OCI-LY7 (cell line): ENCODE results near the gene CNPY1. TPM values are rescaled to one million over a fixed set of nuclear protein-coding genes. Genes with fewer than 3 reads are reported as not detected.

Source experiments
- BruUV-seq: library from RNA; stranded (reverse); fragments of 400-500 nt; replicated peaks from 2 replicates; lab custom pipeline; 2021; lab: Mats Ljungman, UMichigan
- CTCF ChIA-PET: fragments of 300-600 bp; sonication (Branson Sonifier 250); formaldehyde crosslinking; loops from one replicate; lab custom pipeline; 2022; ENCODE audit warnings: antibody characterized with exemption; ENCODE audit not compliant: unreplicated experiment; lab: Charles Lee
- POLR2A ChIA-PET: fragments of 300-600 bp; sonication (Branson Sonifier 250); formaldehyde crosslinking; loops from one replicate; lab custom pipeline; 2022; ENCODE audit warnings: antibody characterized with exemption; lab: Charles Lee
- DNase-seq: peaks from one replicate; pipeline ENCODE4 v3.0.0-alpha.2; 2015; ENCODE audit warnings: low spot score
- H2AFZ ChIP-seq: fragments of 200-600 bp; sonication (generic), shearing (Covaris generic); 2 replicates; pipeline ENCODE4 v1.6.1; 2014; ENCODE audit warnings: mild to moderate bottlenecking, antibody characterized with exemption, low read length, moderate library complexity
- H3K27ac ChIP-seq: fragments of 200-600 bp; sonication (generic); 2 replicates; pipeline ENCODE4 v1.5.1; 2014; ENCODE audit warnings: mixed run types, low read depth, mild to moderate bottlenecking, moderate library complexity, low read length, inconsistent platforms; ENCODE audit not compliant: poor library complexity, severe bottlenecking
- H3K36me3 ChIP-seq: fragments of 200-600 bp; sonication (generic); 2 replicates; pipeline ENCODE4 v1.6.1; 2014; ENCODE audit warnings: mild to moderate bottlenecking, antibody characterized with exemption, low read length, moderate library complexity, mixed read lengths; ENCODE audit not compliant: insufficient read depth
- H3K4me1 ChIP-seq: fragments of 200-600 bp; sonication (generic); 2 replicates; pipeline ENCODE4 v1.5.1; 2014; ENCODE audit warnings: mild to moderate bottlenecking, low read length; ENCODE audit not compliant: insufficient read depth, poor library complexity, severe bottlenecking
- H3K4me2 ChIP-seq: fragments of 200-600 bp; sonication (generic); 2 replicates; pipeline ENCODE4 v1.6.1; 2014; ENCODE audit warnings: mild to moderate bottlenecking, low read length
- H3K4me3 ChIP-seq: fragments of 200-600 bp; sonication (generic); 2 replicates; pipeline ENCODE4 v1.5.1; 2014; ENCODE audit warnings: mild to moderate bottlenecking, low read depth, low read length; ENCODE audit not compliant: poor library complexity, severe bottlenecking
- H3K79me2 ChIP-seq: fragments of 200-600 bp; sonication (generic); 2 replicates; pipeline ENCODE4 v1.6.1; 2016; ENCODE audit warnings: low read depth, mild to moderate bottlenecking, low read length, moderate library complexity, mixed read lengths; ENCODE audit not compliant: insufficient read depth
- H3K9me2 ChIP-seq: fragments of 200-600 bp; sonication (generic); 2 replicates; pipeline ENCODE4 v1.6.1; 2016; ENCODE audit warnings: mild to moderate bottlenecking, low read length, mixed read lengths; ENCODE audit not compliant: insufficient read depth
- H3K9me3 ChIP-seq: fragments of 200-600 bp; sonication (generic); 2 replicates; pipeline ENCODE4 v1.6.1; 2014; ENCODE audit warnings: mild to moderate bottlenecking, mixed run types, low read length, mixed read lengths
- H4K20me1 ChIP-seq: fragments of 200-600 bp; sonication (generic); 2 replicates; pipeline ENCODE4 v1.6.1; 2014; ENCODE audit warnings: mild to moderate bottlenecking, antibody characterized with exemption, low read length, moderate library complexity, mixed read lengths; ENCODE audit not compliant: insufficient read depth
- EZH2phosphoT487 ChIP-seq: fragments of 200-600 bp; sonication (generic); IDR thresholded peaks from 2 replicates; pipeline ENCODE4 v1.6.1; 2018; ENCODE audit warnings: low read depth, borderline replicate concordance, mild to moderate bottlenecking, mixed run types, antibody characterized with exemption, low read length, moderate library complexity, mixed read lengths
- intact Hi-C: fragments of 100-400 bp; cut with micrococcal nuclease; formaldehyde crosslinking; loops from one replicate; pipeline ENCODE4 v1.10.0; 2022; ENCODE audit not compliant: unreplicated experiment
- total RNA-seq, 2 experiments: library from RNA; depleted of rRNA in 1 of 2; stranded (reverse); fragments of >200 nt in 1 of 2; shearing (Covaris generic) in 1 of 2; gene quantifications; 2 replicates each; pipeline ENCODE4 v1.2.3, GENCODE V29; 2014 to 2022
- TF ChIP-seq, protein P1 (sequence below): fragments of 200-600 bp; sonication (generic); conservative IDR thresholded peaks from 2 replicates; pipeline ENCODE4 v1.5.1; 2014; ENCODE audit warnings: mild to moderate bottlenecking, antibody characterized with exemption, low read length, moderate library complexity, mixed read lengths

CNPY1 gene
- total RNA-seq, 2 experiments from 2014 or later = not detected

DNA sequence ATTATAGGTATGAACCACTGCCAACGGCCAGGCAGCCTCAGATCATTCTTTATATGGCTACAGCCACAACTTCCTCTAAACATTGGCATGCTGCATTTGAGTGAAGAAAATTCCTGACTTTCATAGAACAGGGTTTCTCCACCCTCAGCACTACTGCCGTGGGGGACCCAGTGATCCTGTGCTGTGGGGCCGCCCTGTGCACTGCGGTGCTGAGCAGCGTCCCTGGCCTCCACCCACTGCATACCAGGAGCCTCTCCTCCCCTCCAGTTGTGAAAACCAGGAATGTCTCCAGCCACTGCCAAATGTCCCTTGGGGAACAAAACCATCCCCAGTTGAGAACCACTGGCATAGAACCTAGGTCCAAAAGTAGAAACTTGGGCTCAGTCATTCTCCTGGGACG, 15.8 kb downstream of the CNPY1 start:
- Histone ChIP-seq H3K4me3 (no peak overlapping the region), H4K20me1 (no peaks in the 10 kb centered on the region), H2AFZ (no peak overlapping the region), H3K79me2 (no peaks in the 10 kb centered on the region), H3K36me3 (no peaks in the 10 kb centered on the region), H3K4me1 (no peaks in the 10 kb centered on the region), H3K9me3 (no peaks in the 10 kb centered on the region), H3K4me2 (no peak overlapping the region), H3K9me2 (no peaks in the 10 kb centered on the region), H3K27ac (no peak overlapping the region)
- no peak for DNase-seq
- no TSS peak for BruUV-seq
- TF ChIP-seq, protein P1, sequence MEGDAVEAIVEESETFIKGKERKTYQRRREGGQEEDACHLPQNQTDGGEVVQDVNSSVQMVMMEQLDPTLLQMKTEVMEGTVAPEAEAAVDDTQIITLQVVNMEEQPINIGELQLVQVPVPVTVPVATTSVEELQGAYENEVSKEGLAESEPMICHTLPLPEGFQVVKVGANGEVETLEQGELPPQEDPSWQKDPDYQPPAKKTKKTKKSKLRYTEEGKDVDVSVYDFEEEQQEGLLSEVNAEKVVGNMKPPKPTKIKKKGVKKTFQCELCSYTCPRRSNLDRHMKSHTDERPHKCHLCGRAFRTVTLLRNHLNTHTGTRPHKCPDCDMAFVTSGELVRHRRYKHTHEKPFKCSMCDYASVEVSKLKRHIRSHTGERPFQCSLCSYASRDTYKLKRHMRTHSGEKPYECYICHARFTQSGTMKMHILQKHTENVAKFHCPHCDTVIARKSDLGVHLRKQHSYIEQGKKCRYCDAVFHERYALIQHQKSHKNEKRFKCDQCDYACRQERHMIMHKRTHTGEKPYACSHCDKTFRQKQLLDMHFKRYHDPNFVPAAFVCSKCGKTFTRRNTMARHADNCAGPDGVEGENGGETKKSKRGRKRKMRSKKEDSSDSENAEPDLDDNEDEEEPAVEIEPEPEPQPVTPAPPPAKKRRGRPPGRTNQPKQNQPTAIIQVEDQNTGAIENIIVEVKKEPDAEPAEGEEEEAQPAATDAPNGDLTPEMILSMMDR = no peak
- ChIA-PET CTCF (no interaction called here), POLR2A (no interaction called here)
- intact Hi-C loops = loop anchor here (10.0 kb wide), 1 partner anchor 146 kb away; no protein-coding TSS in a partner anchor

GRCh38 chr7:155529845-155530244, 16.5 kb downstream of the CNPY1 start:
- TF ChIP-seq, protein P1 = no peak
- TF ChIP-seq EZH2phosphoT487 = no peak
- intact Hi-C loops = loop anchor here (10.0 kb wide), 1 partner anchor 145 kb away; no protein-coding TSS in a partner anchor
- Histone ChIP-seq H3K4me1 (no peaks in the 10 kb centered on the region), H3K79me2 (no peaks in the 10 kb centered on the region), H4K20me1 (no peaks in the 10 kb centered on the region), H3K36me3 (no peaks in the 10 kb centered on the region), H3K9me3 (no peaks in the 10 kb centered on the region), H3K4me2 (no peak overlapping the region), H3K27ac (no peak overlapping the region), H2AFZ (no peak overlapping the region), H3K4me3 (no peak overlapping the region), H3K9me2 (no peaks in the 10 kb centered on the region)
- ChIA-PET CTCF (no interaction called here), POLR2A (no interaction called here)
- DNase-seq = no peak
- BruUV-seq = no TSS peak

DNA sequence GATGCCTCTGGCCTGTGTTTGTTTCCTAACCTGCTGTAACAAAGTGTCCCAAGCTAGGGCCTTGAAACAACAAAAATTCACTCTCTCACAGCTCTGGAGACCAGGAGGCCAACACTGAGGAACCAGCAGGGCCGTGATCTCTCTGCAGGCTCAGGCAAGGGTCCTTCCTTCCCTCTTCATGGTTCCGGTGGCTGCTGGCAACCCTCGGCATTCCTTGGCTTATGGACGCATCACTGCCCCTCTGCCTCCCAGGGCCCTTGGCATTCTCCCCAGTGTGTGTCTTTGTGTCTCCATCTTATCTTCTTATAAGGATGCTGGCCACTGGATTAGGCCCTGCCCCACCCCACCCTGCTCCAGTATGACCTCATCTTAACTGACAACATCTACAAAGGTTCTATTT, 17.0 kb downstream of the CNPY1 start:
- BruUV-seq = no TSS peak
- no peak overlapping the region for H3K27ac ChIP-seq
- ChIA-PET POLR2A (no interaction called here), CTCF (no interaction called here)
- H3K9me2 ChIP-seq = no peaks in the 10 kb centered on the region
- H4K20me1 ChIP-seq = no peaks in the 10 kb centered on the region
- H3K79me2 ChIP-seq = no peaks in the 10 kb centered on the region
- H3K4me2 ChIP-seq = no peak overlapping the region
- DNase-seq = no peak
- H3K9me3 ChIP-seq = no peaks in the 10 kb centered on the region
- H2AFZ ChIP-seq = no peak overlapping the region
- no peaks in the 10 kb centered on the region for H3K4me1 ChIP-seq
- H3K36me3 ChIP-seq = no peaks in the 10 kb centered on the region
- H3K4me3 ChIP-seq = no peak overlapping the region
- TF ChIP-seq, protein P1 = no peak
- no peak for TF ChIP-seq EZH2phosphoT487
- intact Hi-C loops = no loop called here
